Measurements from ENCODE around the gene APAF1.

APAF1 gene

GRCh38 chr12:98743362-98743953 lies 98.4 kb downstream of the APAF1 start:
- no peaks in the 10 kb centered on the region for H3K36me3 ChIP-seq (ENCODE audit: control insufficient read depth in 2 of 2, insufficient read depth in 1 of 2, low read length in 2 of 2)
- H3K4me3 ChIP-seq (ENCODE audit: low read depth, low read length): no peak overlapping the region
- peaks cover 3% of the 10 kb centered on the region; the same call in 1 of the 2 replicates for H3K4me1 ChIP-seq (ENCODE audit: control insufficient read depth, insufficient read depth, low read length)
- ChIA-PET POLR2A (no interaction called here), CTCF (interaction anchor here (0.6 to 1.4 kb wide), 8 partner anchors 9 to 670 kb away, joined by 3 to 6 read pairs (median 3); no protein-coding TSS in a partner anchor)
- TF ChIP-seq, protein P1, sequence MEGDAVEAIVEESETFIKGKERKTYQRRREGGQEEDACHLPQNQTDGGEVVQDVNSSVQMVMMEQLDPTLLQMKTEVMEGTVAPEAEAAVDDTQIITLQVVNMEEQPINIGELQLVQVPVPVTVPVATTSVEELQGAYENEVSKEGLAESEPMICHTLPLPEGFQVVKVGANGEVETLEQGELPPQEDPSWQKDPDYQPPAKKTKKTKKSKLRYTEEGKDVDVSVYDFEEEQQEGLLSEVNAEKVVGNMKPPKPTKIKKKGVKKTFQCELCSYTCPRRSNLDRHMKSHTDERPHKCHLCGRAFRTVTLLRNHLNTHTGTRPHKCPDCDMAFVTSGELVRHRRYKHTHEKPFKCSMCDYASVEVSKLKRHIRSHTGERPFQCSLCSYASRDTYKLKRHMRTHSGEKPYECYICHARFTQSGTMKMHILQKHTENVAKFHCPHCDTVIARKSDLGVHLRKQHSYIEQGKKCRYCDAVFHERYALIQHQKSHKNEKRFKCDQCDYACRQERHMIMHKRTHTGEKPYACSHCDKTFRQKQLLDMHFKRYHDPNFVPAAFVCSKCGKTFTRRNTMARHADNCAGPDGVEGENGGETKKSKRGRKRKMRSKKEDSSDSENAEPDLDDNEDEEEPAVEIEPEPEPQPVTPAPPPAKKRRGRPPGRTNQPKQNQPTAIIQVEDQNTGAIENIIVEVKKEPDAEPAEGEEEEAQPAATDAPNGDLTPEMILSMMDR (tag by site-specific recombination; IDR thresholded peaks at IDR 0.05): peak; percentile 36; the same call in 1 of the 2 replicates
- no peak for TF ChIP-seq ZNF354C (tag by site-specific recombination; IDR thresholded peaks at IDR 0.05; ENCODE audit: borderline replicate concordance, low read depth)
- no peak overlapping the region for H3K27ac ChIP-seq (ENCODE audit: extremely low read depth, low read depth, low read length)
- H3K9me3 ChIP-seq (ENCODE audit: control insufficient read depth, insufficient read depth, low read depth, low read length): no peaks in the 10 kb centered on the region

- Histone ChIP-seq H3K9me3 (ENCODE audit: control insufficient read depth, insufficient read depth, low read depth, low read length) (no peaks in the 10 kb centered on the region), H3K36me3 (ENCODE audit: control insufficient read depth in 2 of 2, insufficient read depth in 1 of 2, low read length in 2 of 2) (no peaks in the 10 kb centered on the region), H3K4me1 (ENCODE audit: control insufficient read depth, insufficient read depth, low read length) (peaks cover 3% of the 10 kb centered on the region; the same call in 1 of the 2 replicates), H3K27ac (ENCODE audit: extremely low read depth, low read depth, low read length) (no peak overlapping the region), H3K4me3 (ENCODE audit: low read depth, low read length) (no peak overlapping the region)
- POLR2A ChIA-PET: no interaction called here
- TF ChIP-seq ZNF184 (tag by site-specific recombination; IDR thresholded peaks at IDR 0.05): no peak
- no peak for TF ChIP-seq ZNF561 (tag by site-specific recombination; IDR thresholded peaks at IDR 0.05; ENCODE audit: borderline replicate concordance)
- CTCF ChIA-PET: no interaction called here
These were observed 99.6 kb downstream of the APAF1 start for GRCh38 chr12:98744680-98745079.

- POLR2A ChIA-PET: no interaction called here
- Histone ChIP-seq H3K36me3 (ENCODE audit: control insufficient read depth in 2 of 2, insufficient read depth in 1 of 2, low read length in 2 of 2) (no peaks in the 10 kb centered on the region), H3K27ac (ENCODE audit: extremely low read depth, low read depth, low read length) (no peak overlapping the region), H3K4me1 (ENCODE audit: control insufficient read depth, insufficient read depth, low read length) (peaks cover 3% of the 10 kb centered on the region; the same call in 1 of the 2 replicates), H3K9me3 (ENCODE audit: control insufficient read depth, insufficient read depth, low read depth, low read length) (no peaks in the 10 kb centered on the region), H3K4me3 (ENCODE audit: low read depth, low read length) (no peak overlapping the region)
- CTCF ChIA-PET: no interaction called here
- no peak for TF ChIP-seq ZNF48 (tag by site-specific recombination; IDR thresholded peaks at IDR 0.05)
- no peak for TF ChIP-seq ZNF596 (tag by site-specific recombination; IDR thresholded peaks at IDR 0.05)
- TF ChIP-seq ZBTB6 (tag by site-specific recombination; IDR thresholded peaks at IDR 0.05): no peak
- no peak for TF ChIP-seq ZNF23 (tag by site-specific recombination; IDR thresholded peaks at IDR 0.05; ENCODE audit: borderline replicate concordance)
- no peak for TF ChIP-seq KLF16 (tag by site-specific recombination; IDR thresholded peaks at IDR 0.05)
- TF ChIP-seq ZNF174 (tag by site-specific recombination; IDR thresholded peaks at IDR 0.05): no peak
- no peak for TF ChIP-seq PRDM4 (tag by site-specific recombination; IDR thresholded peaks at IDR 0.05)
- no peak for TF ChIP-seq ZSCAN5A (tag by site-specific recombination; IDR thresholded peaks at IDR 0.05)
- no peak for TF ChIP-seq ZSCAN18 (tag by site-specific recombination; IDR thresholded peaks at IDR 0.05)
- TF ChIP-seq, protein P2, sequence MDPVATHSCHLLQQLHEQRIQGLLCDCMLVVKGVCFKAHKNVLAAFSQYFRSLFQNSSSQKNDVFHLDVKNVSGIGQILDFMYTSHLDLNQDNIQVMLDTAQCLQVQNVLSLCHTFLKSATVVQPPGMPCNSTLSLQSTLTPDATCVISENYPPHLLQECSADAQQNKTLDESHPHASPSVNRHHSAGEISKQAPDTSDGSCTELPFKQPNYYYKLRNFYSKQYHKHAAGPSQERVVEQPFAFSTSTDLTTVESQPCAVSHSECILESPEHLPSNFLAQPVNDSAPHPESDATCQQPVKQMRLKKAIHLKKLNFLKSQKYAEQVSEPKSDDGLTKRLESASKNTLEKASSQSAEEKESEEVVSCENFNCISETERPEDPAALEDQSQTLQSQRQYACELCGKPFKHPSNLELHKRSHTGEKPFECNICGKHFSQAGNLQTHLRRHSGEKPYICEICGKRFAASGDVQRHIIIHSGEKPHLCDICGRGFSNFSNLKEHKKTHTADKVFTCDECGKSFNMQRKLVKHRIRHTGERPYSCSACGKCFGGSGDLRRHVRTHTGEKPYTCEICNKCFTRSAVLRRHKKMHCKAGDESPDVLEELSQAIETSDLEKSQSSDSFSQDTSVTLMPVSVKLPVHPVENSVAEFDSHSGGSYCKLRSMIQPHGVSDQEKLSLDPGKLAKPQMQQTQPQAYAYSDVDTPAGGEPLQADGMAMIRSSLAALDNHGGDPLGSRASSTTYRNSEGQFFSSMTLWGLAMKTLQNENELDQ (tag by site-specific recombination; IDR thresholded peaks at IDR 0.05; ENCODE audit: low read depth): no peak
- no peak for TF ChIP-seq ZNF555 (tag by site-specific recombination; conservative IDR thresholded peaks at IDR 0.05)
These were observed 100.7 kb downstream of the APAF1 start for GRCh38 chr12:98745578-98746391.
